Stimulated activated CD8-positive, alpha-beta memory T cell treated with anti-CD3 and anti-CD28 coated beads, Interleukin-12 subunit alpha, Interleukin-12 subunit beta, amount 100 ng/mL, for 24 hours (primary cell): Measurements from ENCODE around the gene PPP3R1.

Source experiments
- DNase-seq: peaks from one replicate; pipeline ENCODE4 v3.0.0-alpha.2; 2020; ENCODE audit errors: extremely low read depth

PPP3R1 gene

DNA sequence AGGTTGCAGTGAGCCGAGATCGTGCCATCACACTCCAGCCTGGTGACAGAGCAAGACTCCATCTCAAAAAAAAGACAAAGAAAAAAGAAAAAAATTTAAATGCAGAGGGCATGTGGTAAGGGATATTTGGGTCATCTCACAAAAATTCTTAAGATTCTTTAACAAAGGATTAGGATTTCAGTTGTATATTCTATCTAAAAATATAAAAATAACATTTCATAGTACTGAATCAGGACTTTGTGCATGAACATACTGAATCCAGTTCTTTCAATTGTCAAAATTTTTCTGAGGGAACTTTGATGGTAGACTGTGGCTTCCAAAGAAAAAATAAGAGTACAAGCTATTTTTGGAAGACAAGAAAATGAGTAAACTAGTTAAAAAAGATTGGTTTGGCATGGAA is 6.5 kb upstream of the PPP3R1 start:
- no peak for DNase-seq

DNA sequence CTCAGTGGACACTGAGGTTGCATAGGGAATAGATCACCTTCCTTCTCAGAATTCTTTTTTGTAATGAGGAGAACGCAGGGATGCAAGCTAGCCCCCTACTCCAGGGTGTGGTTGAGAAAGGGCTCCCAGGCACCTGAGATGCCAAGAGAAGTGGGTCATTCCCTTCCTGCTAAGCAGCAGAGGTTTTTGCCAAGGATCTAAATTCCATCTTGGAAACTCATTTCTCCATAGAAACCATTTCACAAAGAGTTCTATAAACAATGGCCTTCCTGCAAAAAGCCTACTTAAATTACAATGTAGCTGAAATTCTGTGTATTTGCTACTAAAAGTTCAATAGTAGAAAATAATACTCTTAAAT is 3.7 kb upstream of the PPP3R1 start:
- DNase-seq, result no peak

DNA sequence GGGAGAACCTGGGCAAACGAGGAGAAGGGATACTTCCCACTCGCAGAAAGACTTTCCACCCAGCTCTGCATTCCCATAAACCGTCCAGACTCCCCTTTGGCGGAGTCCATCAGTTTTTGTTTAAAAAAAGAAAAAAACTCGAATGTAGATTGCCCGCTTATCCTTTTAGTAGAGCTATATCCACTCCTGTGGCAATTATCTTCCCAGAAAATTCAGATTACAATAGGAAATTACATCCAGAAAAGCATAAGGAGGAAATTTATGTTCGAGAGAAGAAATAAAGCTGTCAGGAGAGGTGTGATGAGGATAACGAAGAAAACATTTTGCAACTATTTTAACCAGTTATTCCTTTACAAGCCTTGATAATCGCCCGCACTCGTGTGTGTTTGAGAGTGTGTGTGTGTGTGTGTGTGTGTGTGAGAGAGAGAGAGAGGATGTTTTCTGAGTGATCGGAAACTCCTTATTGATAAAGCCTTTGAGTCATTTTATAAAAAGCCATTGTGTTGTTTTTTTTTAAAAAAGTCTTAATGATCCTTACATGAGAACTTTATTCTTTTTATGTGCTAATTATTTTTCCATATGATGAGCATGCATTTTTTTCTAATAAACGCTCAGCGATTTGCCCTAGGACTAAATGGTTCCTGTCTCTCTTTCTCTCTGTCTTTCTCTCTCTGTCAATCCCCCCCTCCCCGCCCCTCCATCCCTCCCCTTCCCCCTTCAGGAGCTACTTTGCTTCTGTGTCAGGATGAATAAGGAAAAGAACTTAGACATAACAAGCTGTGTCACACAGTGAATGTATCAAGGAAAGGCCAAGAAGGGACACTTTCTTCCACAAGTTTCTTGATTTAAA is 1.1 kb upstream of the PPP3R1 start:
- no peak for DNase-seq

DNA sequence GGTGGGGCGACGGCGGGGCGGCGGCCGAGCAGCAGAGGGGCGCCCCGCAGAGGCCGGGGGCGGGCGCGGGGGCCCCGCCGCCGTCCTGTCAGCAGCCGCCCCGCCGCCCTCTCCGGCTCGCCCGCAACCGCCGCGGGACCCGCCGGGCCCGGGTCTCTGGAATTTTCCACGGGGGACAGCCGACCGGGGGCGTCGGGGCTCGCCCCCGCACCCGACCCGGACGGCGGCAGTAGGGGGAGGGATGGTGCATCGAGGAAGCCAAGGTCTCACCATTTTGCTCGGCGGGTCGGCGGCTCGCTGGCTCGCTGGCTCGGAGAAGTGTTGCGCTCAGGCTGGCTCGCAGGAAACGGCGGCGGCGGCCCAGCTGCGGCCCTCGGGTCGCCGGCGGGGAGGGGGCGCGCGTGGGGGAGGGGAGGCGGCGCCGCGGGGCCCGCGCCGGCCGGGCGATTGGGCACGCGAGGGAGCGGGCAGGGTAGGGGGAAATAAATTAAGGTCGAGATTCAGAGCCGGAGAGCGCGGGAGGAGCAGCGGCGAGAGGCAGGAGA is 405 bp downstream of the PPP3R1 start:
- peak; percentile 12 for DNase-seq

DNA sequence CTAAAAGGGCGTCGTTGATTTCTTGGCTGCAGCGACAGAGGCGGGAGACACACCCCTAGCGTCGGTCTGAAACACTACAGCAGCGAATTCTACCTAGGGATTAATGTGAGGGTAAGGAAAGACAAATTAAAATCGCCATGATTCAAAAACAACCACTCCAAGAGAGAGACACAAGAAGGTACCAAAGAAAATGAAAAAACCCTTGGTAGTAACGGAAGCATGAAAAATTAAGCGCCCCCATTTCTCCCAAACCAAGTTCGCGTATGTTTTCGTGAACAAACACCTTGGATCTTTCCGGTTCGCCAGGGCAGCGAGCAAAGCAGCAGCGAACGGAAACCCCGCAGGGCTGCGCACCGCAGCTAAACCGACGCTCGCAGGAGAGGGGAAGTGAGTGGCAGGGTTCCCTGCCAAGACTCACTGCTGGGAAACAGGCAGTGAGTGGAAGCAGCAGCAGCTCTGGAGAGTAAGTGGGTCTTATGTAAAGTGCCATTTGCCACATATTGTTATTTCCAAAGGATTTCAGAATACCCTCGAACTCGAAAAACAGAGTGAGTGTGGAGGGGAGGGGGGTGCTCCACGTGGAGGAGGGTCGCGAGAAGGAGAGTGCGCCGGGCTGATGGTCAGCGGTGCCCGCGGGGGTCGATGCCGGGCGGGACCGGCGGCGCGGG is 1.0 kb downstream of the PPP3R1 start:
- DNase-seq, result peak; percentile 28

DNA sequence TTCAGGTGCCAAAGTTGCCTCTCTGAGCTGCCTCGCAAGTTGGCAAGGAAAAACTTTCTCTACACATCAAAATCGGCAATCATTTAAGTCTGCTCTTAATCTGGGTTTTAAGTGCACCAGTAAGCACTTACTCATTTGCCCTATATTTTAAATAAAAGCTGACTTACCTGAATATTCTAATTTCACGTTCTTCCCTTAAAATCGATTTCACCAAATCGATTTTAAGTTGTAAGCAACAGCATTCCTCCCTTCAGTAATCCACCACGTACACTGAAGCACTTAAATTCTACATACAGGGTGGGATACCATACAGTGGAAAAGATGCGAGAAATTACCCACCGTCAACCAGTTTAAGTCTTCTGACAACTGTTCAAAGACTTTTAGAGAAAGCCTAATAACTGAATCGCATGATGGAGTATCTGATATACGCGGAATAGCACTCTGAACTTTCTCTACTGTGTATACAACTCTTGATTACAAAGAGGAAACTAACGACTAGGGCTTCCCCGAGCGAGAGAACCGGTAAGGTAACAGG is 1.6 kb downstream of the PPP3R1 start:
- DNase-seq, result no peak

DNA sequence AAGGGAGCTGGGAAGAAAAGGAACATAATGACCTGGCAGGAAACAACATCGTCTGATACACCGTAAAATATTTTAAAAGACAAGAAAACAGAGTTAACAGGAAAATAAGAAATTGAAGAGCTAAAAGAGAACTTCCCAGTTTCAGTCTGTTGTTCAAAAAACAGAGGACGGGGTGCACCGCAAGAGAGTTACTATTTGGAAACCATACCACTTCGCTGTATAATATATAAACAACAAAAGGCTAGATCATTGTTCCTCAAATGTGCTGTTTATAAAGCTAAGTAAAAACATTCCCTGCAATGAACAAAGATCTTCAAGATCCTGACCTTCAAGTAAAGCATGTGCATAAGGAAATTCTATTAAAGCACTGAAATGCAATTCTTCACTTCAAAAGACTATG is 2.1 kb downstream of the PPP3R1 start:
- no peak for DNase-seq

DNA sequence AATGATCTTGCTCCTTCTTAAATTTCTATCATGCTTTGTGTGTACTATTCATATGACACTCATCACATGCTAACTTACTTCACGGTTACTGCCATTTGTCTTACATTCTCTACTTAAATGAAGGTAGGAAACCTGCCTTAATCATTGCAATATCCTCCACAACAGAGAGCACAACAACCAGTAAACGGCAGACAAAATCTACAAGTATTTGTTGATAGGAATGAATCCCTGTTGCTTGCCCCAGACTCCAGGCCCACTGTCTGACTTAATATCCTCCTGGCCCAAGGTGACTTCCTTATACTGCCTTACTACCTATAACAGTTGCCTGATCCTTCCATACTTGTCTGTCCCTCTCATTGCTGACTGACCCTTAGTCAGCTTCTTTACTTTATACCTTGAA is 3.5 kb downstream of the PPP3R1 start:
- no peak for DNase-seq

DNA sequence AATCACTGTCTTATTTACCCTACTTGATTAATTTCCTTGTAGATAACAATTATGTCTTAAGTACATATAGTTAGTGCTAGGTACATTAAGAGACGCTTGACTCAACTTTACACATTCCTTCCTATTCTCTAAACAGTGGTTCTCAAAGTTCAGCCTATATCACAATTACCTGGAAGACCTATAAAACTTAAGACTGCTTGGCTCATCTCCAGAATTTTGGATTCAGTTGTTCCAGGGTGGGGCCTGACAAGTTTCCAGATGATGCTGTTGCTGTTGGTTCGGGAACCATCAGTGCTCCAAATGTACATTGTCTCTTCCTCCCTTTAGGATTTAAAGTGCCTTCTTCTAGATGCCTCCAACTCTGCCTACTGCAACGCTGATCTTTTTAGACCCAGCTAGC is 4.0 kb downstream of the PPP3R1 start:
- no peak for DNase-seq

DNA sequence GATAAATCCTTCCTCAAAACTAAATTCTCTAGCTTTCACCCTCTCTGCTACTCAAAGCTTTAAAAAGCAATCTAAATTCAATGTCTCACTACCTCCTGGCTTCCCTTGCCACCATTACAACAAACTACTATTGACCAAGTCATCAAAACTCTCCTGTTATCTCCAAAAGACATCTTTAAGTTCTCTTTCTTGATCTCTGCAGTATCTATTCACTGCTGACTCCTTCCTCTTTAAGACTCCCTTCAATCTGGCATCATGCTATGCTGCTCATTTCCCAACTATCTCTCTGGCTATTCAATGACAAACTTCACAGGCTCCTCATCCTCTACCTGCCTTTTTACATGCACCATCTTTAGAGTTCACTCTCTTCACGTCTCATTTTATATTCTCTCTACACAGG is 5.9 kb downstream of the PPP3R1 start:
- no peak for DNase-seq

DNA sequence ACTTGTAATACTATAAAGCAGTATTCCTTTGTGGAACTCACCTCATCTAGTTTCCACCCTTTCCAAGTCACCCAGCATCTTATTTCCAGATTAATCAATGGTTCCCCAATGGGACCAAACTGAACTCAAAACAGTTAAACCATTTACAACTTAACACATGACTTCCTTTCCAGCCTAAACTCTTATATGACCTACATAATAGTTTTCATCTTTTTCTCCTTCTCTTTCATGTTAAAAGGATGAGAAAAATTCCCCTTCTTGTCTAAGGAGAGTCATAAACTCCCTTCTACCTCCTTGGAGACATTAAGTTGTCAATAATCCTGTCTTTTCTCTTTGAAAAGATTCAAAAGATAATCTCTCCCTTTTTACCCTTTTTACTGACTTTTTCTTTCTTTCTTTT is 6.7 kb downstream of the PPP3R1 start:
- DNase-seq, result no peak

DNA sequence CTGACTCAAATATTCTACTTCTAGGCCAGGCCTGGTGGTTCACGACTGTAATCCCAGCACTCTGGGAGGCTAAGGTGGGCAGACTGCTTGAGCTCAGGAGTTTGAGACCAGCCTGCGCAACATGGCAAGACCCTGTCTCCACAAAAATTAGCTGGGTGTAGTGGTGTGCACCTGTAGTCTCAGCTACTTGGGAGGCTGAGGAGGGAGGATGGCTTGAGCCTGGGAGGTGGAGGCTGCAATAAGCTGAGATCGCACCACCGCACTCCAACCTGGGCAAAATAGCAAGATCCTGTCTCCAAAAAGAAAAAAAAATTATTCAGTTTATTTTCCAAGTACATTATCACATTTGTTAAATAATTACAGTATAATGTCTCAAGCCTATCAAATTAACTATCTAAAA is 7.3 kb downstream of the PPP3R1 start:
- DNase-seq, result no peak

DNA sequence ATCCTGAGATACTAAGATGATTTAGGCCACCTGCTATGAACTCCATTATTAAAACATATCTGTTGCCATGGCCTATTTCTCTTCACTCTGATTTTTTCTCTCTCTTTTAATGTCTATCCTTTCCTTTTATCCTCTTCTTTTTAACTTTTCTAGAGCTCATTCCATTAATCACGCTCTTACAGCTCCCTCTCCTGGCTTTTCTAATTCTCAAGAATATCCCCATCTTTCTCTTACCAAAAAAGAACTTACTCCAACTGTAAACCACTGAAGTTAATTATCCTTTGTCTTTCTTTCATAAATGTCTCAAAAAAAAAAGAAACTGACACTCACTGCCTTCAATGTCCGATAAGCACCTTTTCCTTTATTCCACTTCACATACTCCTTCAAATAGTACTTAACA is 7.9 kb downstream of the PPP3R1 start:
- no peak for DNase-seq

DNA sequence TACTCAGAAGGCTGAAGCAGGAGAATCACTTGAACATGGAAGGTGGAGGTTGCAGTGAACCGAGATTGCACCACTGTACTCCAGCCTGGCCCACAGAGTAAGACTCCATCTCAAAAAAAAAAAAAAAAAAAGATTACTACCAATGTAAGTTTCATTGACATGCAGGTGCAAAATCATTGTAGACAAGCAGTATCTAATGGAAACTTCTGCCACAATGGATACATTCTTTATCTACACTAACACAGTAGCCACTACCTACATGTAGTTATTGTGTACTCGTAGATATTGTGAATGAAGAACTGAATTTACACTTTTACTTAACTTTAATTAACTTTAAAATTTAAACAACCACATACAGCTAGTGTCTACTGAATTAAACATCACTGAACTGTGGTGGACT is 10.6 kb downstream of the PPP3R1 start:
- DNase-seq, result no peak

DNA sequence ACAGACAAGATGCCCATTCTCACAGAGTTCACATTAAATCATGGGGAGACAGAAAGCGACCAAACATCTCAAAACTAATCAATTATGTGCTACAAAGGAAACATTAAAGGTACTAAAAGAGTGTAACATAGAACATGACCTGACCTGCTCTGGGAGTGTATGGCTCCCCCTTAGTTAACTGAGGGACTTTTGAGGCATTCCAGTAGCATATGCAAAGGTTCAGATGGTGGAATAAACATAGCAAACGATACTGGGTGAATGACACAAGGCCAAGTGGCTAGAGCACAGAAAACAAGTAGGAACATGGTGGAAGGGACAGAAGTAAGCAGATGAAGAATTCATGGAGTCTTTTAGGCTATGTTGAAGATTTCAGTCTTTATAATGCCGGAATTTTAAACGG is 11.9 kb downstream of the PPP3R1 start:
- DNase-seq, result no peak

DNA sequence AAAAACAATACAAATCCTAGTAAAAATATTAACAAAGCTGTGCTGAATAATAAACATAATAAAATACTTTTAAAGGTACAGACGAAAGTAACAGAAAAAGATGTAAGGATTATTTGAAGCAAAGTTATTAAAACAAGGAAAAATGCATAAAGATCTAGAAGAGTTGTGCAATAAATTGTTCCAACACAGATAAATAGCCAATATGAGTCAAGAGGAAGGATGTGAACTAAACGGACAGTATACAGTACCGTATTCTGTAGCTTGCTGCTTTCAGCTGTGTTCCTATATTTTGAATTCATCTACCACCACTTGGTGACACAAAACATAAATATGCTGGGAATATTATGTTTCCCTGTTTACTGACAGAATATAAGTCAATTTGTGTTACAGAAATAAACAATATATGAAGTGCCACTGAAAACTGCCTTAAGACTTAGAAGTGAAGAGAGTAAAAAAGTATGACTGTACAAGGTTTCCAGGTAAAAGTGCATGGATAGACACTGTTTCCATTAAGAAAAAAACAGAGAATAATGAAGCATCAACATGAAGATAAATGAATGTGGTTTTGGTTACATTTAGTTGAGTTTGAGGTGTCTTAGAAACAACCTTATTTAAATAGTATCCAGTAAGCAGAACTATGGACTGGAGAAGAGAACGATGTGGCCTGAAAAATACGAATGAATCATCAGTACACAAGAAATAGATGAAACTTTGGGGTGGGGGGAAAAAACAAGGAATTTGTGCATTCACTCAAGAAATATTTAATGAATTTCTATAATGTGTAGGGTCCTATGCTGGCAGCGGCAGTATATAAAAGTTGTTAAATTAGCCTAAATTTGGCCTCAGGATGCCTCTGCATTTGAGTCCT is 13.1 kb downstream of the PPP3R1 start:
- DNase-seq, result no peak

DNA sequence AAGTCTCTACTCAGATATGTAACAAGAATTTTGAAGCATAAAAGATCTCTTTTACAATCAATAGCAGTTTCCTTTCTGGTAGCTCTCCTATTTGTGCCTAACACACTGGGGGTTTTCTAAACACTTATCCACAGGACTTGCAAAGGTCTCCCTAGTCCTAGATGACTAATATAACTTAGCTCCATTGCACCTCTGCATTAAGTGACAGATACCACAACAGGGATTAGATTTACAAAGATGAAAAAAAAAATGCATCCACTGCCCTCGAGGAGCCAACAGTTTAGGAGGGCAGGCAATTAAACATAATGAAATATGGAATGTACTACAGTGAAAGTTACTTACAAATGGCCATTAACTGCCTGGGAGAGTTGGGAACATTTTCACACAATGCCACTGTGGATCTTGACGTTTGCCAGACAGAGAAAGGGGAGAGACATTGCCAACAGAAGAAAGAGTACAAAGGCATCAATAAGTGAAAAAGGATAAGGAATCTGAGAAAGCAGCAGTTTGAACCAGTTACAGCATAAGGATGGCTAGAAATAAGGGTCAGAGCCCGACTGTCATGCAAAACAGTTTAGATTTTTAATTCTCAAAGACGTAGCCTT is 14.3 kb downstream of the PPP3R1 start:
- no peak for DNase-seq

DNA sequence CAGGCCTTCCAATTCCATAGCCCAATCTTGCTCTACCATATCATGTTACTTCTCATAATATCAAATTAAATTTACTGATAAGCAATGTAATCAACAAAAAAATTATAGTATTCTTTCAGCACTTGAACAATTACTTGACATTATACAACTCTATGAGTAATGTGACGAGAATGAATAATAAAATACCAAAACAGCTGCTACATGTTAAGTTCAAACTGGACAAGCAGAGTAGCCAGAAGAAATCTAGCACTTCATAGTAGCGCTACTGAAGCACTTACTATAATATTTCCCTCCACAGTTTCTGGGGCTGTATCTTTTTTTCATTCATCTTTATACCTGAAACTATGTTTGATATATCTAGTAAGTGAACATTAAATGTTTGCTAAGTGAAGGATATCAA is 14.9 kb downstream of the PPP3R1 start:
- DNase-seq, result no peak

DNA sequence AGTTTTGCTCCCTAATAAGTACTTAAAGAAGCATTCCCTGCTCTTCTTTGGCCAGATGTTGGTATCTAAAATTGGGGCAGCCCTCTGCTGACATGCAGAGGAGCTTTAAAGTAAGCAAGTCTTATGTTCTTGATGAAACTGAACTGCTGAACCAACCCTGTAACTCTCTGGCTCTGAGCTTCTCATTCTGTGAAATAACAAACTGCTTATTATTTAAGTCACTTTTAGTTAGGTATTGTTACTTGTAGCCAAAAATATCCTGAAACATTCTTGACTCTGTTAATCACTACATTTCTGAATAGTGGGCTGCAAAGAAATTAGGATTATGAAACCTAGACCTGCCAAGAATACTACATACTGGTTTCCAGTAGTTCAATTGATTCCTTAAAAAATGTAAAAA is 15.5 kb downstream of the PPP3R1 start:
- no peak for DNase-seq

DNA sequence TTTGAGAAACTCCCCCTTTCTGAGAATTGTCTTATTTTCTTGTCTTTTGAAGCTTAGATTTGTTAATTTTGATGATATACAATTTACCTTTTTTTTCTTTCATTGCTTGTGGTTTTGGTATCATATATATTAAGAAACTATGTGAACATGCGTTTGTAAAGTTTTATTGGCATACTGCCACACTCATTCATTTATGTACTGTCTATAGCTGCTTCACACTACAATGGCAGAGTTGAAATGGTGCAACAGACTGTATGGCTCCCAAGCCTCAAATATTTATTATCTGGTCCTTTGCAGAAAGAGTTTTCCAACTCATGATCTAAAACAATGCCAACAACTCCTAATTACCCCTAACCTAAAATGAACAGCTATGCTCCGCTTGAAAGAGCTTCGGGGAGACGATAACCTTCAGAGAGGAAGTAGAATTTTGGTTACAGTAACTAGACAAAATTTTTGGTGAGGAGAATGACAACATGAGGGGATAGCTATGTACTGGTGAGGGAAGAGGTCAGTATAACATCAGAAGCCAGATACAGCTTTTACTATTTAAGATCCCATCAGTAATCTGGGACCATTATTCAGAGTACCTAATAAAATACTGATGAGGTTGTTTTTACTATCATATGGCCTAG is 16.1 kb downstream of the PPP3R1 start:
- DNase-seq, result no peak

DNA sequence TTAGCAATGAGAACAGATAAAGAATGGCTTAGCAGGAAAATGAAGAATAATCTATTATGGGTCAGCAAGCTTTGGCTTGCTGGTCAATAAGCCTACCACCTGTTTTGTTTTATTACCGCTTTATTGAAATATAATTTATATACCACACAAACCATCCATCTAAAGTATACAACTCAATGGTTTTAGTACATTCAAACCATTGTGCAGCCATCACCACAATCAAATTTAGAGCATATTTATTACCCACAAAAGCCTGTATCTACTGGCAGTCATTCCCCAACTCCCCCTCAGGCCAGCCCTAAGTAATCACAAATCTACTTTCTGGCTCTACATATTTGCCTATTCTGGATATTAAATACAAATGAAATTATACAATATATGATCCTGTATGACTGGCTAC is 17.2 kb downstream of the PPP3R1 start:
- DNase-seq, result no peak
